ENCODE measurements around the gene ANKRD12. TPM values are rescaled to one million over a fixed set of nuclear protein-coding genes. Genes with fewer than 3 reads are reported as not detected.

Gene ANKRD12
- total RNA-seq, 1 experiment from 2014 or later: 31.6 TPM

GRCh38 chr18:9280849-9281248 is 144.3 kb downstream of the ANKRD12 start:
- no peaks in the 10 kb centered on the region for H3K36me3 ChIP-seq (ENCODE audit: low read depth)
- ChIA-PET POLR2A (ENCODE audit: unreplicated experiment) (no interaction called here), CTCF (no interaction called here)
- no peaks in the 10 kb centered on the region for H4K20me1 ChIP-seq (ENCODE audit: insufficient read depth)
- no peak for DNase-seq
- no peak overlapping the region for H2AFZ ChIP-seq
- no peaks in the 10 kb centered on the region for H3F3A ChIP-seq (ENCODE audit: insufficient read depth, low read depth)
- H3K27ac ChIP-seq: no peak overlapping the region
- H3K4me3 ChIP-seq: no peak overlapping the region
- intact Hi-C loops (cut with micrococcal nuclease; ENCODE audit: unreplicated experiment): no loop called here
- H3K79me2 ChIP-seq (ENCODE audit: low read depth): no peaks in the 10 kb centered on the region
- TF ChIP-seq CTCF (conservative IDR thresholded peaks at IDR 0.05) (no peak), EZH2 (IDR thresholded peaks at IDR 0.05; ENCODE audit: low read depth) (no peak)
- no peaks in the 10 kb centered on the region for H3K4me1 ChIP-seq (replicated peaks; ENCODE audit: insufficient read depth)
- H3K4me2 ChIP-seq: no peak overlapping the region
- no peaks in the 10 kb centered on the region for H3K9me2 ChIP-seq (ENCODE audit: insufficient read depth)
- no peaks in the 10 kb centered on the region for H3K27me3 ChIP-seq (ENCODE audit: insufficient read depth, low read depth)
- BruUV-seq (replicated peaks): no TSS peak
- no peaks in the 10 kb centered on the region for H3K9me3 ChIP-seq (ENCODE audit: insufficient read depth, low read depth)

GRCh38 chr18:9281780-9282179 is 145.2 kb downstream of the ANKRD12 start:
- intact Hi-C loops (cut with micrococcal nuclease; ENCODE audit: unreplicated experiment): no loop called here

GRCh38 chr18:9283791-9284190 is 147.2 kb downstream of the ANKRD12 start:
- Histone ChIP-seq H3K4me3 (no peak overlapping the region), H3K27me3 (ENCODE audit: insufficient read depth, low read depth) (no peaks in the 10 kb centered on the region), H3K36me3 (ENCODE audit: low read depth) (no peaks in the 10 kb centered on the region), H3K4me2 (no peak overlapping the region), H4K20me1 (ENCODE audit: insufficient read depth) (no peaks in the 10 kb centered on the region), H3K9me3 (ENCODE audit: insufficient read depth, low read depth) (no peaks in the 10 kb centered on the region), H3K27ac (no peak overlapping the region), H3K4me1 (replicated peaks; ENCODE audit: insufficient read depth) (no peaks in the 10 kb centered on the region), H3K9me2 (ENCODE audit: insufficient read depth) (no peaks in the 10 kb centered on the region), H2AFZ (no peak overlapping the region), H3K79me2 (ENCODE audit: low read depth) (no peaks in the 10 kb centered on the region), H3F3A (ENCODE audit: insufficient read depth, low read depth) (no peaks in the 10 kb centered on the region)
- POLR2A ChIA-PET (ENCODE audit: unreplicated experiment): interaction anchor here (0.6 to 0.7 kb wide), 2 partner anchors 43 to 232 kb away, joined by 3 to 4 read pairs; no protein-coding TSS in a partner anchor
- CTCF ChIA-PET: no interaction called here
- TF ChIP-seq CTCF (conservative IDR thresholded peaks at IDR 0.05) (no peak), EZH2 (IDR thresholded peaks at IDR 0.05; ENCODE audit: low read depth) (no peak)
- BruUV-seq (replicated peaks): no TSS peak
- no peak for DNase-seq
- intact Hi-C loops (cut with micrococcal nuclease; ENCODE audit: unreplicated experiment): no loop called here

More at GRCh38 chr18:9281780-9282179, 145.2 kb downstream of the ANKRD12 start:
- no peak for DNase-seq
- no peaks in the 10 kb centered on the region for H3K9me2 ChIP-seq (ENCODE audit: insufficient read depth)
- H3K9me3 ChIP-seq (ENCODE audit: insufficient read depth, low read depth): no peaks in the 10 kb centered on the region
- H4K20me1 ChIP-seq (ENCODE audit: insufficient read depth): no peaks in the 10 kb centered on the region
- H3K27me3 ChIP-seq (ENCODE audit: insufficient read depth, low read depth): no peaks in the 10 kb centered on the region
- no peak for TF ChIP-seq EZH2 (IDR thresholded peaks at IDR 0.05; ENCODE audit: low read depth)
- TF ChIP-seq CTCF (conservative IDR thresholded peaks at IDR 0.05): no peak
- H2AFZ ChIP-seq: no peak overlapping the region
- no peaks in the 10 kb centered on the region for H3K36me3 ChIP-seq (ENCODE audit: low read depth)
- no peaks in the 10 kb centered on the region for H3K4me1 ChIP-seq (replicated peaks; ENCODE audit: insufficient read depth)
- BruUV-seq (replicated peaks): no TSS peak
- H3K4me2 ChIP-seq: no peak overlapping the region
- CTCF ChIA-PET: no interaction called here
- POLR2A ChIA-PET (ENCODE audit: unreplicated experiment): interaction anchor here (0.7 kb wide), 1 partner anchor 125 kb away, joined by 8 read pairs; no protein-coding TSS in a partner anchor
- no peak overlapping the region for H3K27ac ChIP-seq
- no peaks in the 10 kb centered on the region for H3K79me2 ChIP-seq (ENCODE audit: low read depth)
- no peak overlapping the region for H3K4me3 ChIP-seq
- no peaks in the 10 kb centered on the region for H3F3A ChIP-seq (ENCODE audit: insufficient read depth, low read depth)

All from PC-9 (cell line).